ENCODE data around the gene AOPEP. TPM values are rescaled to one million over a fixed set of nuclear protein-coding genes. Genes with fewer than 3 reads are reported as not detected.

The AOPEP gene
- total and polyA plus RNA-seq, 2 of the 13 experiments (the other 11 are each of a cell fraction or from before 2014, with no cell fraction given) = 22.2 to 41.6 TPM

DNA sequence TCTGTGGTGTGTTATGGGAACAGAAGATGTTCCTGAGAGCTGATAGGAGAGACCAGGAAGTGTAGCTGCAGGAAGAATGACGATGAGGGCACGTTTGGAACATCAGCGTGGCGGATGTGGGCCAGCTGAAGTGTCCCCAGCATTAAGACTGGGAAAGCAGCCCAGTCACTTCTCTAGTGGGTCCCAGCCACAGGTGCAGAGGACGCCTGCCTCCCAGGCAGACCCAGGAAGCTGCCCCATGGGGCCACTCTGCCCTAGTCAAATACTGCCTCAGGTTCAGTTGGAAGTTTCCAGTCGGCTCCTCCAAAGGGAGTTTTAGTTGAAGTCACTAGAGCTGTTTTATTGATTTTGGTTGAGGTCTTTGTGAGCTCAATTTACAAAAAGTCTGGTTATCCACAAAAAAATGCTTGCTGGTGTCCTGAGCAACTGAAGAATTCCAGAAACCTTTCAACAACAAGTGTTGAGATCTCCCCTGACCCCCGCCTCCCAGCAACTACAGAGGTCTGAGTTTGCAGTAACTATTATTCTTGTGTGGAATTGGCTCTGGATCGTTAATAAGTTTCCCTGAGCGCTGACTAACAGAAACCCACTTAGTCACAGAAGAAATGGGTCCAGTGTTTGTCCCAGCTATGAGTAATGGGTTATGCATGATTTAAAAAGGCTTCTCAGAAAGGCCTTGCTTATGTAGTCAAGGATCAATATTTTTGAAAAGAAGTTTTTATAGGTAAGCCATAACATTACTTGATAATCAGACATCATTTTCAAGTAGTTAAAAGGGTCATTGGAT is 296.9 kb downstream of the AOPEP start (continued):
- TF ChIP-seq, protein P1, sequence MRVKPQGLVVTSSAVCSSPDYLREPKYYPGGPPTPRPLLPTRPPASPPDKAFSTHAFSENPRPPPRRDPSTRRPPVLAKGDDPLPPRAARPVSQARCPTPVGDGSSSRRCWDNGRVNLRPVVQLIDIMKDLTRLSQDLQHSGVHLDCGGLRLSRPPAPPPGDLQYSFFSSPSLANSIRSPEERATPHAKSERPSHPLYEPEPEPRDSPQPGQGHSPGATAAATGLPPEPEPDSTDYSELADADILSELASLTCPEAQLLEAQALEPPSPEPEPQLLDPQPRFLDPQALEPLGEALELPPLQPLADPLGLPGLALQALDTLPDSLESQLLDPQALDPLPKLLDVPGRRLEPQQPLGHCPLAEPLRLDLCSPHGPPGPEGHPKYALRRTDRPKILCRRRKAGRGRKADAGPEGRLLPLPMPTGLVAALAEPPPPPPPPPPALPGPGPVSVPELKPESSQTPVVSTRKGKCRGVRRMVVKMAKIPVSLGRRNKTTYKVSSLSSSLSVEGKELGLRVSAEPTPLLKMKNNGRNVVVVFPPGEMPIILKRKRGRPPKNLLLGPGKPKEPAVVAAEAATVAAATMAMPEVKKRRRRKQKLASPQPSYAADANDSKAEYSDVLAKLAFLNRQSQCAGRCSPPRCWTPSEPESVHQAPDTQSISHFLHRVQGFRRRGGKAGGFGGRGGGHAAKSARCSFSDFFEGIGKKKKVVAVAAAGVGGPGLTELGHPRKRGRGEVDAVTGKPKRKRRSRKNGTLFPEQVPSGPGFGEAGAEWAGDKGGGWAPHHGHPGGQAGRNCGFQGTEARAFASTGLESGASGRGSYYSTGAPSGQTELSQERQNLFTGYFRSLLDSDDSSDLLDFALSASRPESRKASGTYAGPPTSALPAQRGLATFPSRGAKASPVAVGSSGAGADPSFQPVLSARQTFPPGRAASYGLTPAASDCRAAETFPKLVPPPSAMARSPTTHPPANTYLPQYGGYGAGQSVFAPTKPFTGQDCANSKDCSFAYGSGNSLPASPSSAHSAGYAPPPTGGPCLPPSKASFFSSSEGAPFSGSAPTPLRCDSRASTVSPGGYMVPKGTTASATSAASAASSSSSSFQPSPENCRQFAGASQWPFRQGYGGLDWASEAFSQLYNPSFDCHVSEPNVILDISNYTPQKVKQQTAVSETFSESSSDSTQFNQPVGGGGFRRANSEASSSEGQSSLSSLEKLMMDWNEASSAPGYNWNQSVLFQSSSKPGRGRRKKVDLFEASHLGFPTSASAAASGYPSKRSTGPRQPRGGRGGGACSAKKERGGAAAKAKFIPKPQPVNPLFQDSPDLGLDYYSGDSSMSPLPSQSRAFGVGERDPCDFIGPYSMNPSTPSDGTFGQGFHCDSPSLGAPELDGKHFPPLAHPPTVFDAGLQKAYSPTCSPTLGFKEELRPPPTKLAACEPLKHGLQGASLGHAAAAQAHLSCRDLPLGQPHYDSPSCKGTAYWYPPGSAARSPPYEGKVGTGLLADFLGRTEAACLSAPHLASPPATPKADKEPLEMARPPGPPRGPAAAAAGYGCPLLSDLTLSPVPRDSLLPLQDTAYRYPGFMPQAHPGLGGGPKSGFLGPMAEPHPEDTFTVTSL (CRISPR knock-in tag; IDR thresholded peaks at IDR 0.05; ENCODE audit: borderline replicate concordance) = peak; percentile 74; the same call in 1 of the 2 replicates
- TF ChIP-seq, protein P2, sequence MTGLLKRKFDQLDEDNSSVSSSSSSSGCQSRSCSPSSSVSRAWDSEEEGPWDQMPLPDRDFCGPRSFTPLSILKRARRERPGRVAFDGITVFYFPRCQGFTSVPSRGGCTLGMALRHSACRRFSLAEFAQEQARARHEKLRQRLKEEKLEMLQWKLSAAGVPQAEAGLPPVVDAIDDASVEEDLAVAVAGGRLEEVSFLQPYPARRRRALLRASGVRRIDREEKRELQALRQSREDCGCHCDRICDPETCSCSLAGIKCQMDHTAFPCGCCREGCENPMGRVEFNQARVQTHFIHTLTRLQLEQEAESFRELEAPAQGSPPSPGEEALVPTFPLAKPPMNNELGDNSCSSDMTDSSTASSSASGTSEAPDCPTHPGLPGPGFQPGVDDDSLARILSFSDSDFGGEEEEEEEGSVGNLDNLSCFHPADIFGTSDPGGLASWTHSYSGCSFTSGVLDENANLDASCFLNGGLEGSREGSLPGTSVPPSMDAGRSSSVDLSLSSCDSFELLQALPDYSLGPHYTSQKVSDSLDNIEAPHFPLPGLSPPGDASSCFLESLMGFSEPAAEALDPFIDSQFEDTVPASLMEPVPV (CRISPR knock-in tag; IDR thresholded peaks at IDR 0.05) = 0 out of 2 replicates have a peak, but pooled peaks have one; percentile 25
- TF ChIP-seq, protein P3, sequence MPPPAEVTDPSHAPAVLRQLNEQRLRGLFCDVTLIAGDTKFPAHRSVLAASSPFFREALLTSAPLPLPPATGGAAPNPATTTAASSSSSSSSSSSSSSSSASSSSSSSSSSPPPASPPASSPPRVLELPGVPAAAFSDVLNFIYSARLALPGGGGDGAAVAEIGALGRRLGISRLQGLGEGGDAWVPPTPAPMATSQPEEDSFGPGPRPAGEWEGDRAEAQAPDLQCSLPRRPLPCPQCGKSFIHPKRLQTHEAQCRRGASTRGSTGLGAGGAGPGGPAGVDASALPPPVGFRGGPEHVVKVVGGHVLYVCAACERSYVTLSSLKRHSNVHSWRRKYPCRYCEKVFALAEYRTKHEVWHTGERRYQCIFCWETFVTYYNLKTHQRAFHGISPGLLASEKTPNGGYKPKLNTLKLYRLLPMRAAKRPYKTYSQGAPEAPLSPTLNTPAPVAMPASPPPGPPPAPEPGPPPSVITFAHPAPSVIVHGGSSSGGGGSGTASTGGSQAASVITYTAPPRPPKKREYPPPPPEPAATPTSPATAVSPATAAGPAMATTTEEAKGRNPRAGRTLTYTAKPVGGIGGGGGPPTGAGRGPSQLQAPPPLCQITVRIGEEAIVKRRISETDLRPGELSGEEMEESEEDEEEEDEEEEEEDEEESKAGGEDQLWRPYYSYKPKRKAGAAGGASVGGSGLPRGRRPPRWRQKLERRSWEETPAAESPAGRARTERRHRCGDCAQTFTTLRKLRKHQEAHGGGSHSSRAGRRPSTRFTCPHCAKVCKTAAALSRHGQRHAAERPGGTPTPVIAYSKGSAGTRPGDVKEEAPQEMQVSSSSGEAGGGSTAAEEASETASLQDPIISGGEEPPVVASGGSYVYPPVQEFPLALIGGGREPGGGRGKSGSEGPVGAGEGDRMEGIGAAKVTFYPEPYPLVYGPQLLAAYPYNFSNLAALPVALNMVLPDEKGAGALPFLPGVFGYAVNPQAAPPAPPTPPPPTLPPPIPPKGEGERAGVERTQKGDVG (CRISPR knock-in tag; IDR thresholded peaks at IDR 0.05; ENCODE audit: borderline replicate concordance) = peak; percentile 84; the same call in 1 of the 2 replicates
- TF ChIP-seq GLI4 (CRISPR knock-in tag; IDR thresholded peaks at IDR 0.05; ENCODE audit: borderline replicate concordance) (no peak), MEF2D (CRISPR knock-in tag; IDR thresholded peaks at IDR 0.05) (0 out of 2 replicates have a peak, but pooled peaks have one; percentile 27), KAT2B (IDR thresholded peaks at IDR 0.05; ENCODE audit: borderline replicate concordance, low read depth, low read length) (peak; percentile 8; the same call in 1 of the 2 replicates), ZBTB7B (CRISPR knock-in tag; IDR thresholded peaks at IDR 0.05) (peak; percentile 67; the same call in 1 of the 2 replicates), RARA (CRISPR knock-in tag; IDR thresholded peaks at IDR 0.05) (peak; percentile 65), ZNF121 (CRISPR knock-in tag; IDR thresholded peaks at IDR 0.05) (0 out of 2 replicates have a peak, but pooled peaks have one; percentile 26), TBL1XR1 (IDR thresholded peaks at IDR 0.05; ENCODE audit: borderline replicate concordance, low read length, partially characterized antibody) (no peak), CREB1 (IDR thresholded peaks at IDR 0.05) (no peak), CREB1 (CRISPR knock-in tag; IDR thresholded peaks at IDR 0.05) (peak; percentile 55; the same call in 1 of the 2 replicates)
